GM19025 (cell line): ENCODE measurements around the gene VWA5B1.
"Not testable (repeated sequence)": the region's sequence is repeated elsewhere in the genome, so short reads cannot be mapped to it uniquely, and the experiment has no call there.

Source experiments
- ATAC-seq: cut with Tn5 transposase; IDR thresholded peaks from one replicate; pipeline ENCODE4 v1.9.1; 2021; ENCODE audit warnings: mild to moderate bottlenecking, low read depth, moderate library complexity; ENCODE audit not compliant: unreplicated experiment

Gene VWA5B1

GRCh38 chr1:20290624-20291597 is at the start of gene VWA5B1:
Gene VWA5B1 (plus strand): TSS chr1:20290875. CDS start chr1:20310602, 19,727 bp downstream.
- no peak for ATAC-seq

GRCh38 chr1:20242890-20243479 is 47.7 kb upstream of the VWA5B1 start:
- ATAC-seq, result no peak

DNA sequence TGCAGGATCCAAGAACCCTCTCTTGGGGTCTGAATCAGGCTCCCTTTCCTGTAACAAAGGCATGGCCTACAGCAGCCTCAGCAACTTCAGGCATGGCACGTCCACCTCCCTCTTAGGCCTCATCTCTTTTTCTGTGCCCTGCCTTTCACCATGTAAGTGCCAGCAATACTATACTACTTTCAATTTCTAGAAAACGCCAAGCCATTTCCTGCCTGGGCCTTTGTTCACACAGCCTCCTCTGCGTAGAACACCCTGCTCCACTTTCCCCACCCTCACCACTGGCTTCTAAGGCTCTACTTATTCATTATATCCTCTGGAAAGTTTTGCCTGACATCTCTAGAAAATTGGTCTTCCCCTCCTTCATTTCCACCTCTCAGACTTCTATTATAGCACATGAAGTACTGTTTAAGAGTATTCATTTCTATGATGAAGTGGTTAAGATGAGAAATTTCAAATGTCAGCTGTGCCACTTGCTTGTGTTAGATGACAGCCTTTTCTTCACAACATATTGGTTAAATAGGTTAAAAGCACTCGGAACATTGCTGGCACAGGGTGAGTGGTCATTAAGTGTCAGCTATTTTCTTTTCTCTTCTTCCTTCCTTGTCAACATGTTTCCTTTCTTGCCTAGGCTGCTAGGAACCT is 41.6 kb upstream of the VWA5B1 start:
- ATAC-seq, result no peak

GRCh38 chr1:20250340-20250989 is 40.2 kb upstream of the VWA5B1 start:
- no peak for ATAC-seq

GRCh38 chr1:20252587-20252986 is 38.1 kb upstream of the VWA5B1 start:
- ATAC-seq, result no peak

DNA sequence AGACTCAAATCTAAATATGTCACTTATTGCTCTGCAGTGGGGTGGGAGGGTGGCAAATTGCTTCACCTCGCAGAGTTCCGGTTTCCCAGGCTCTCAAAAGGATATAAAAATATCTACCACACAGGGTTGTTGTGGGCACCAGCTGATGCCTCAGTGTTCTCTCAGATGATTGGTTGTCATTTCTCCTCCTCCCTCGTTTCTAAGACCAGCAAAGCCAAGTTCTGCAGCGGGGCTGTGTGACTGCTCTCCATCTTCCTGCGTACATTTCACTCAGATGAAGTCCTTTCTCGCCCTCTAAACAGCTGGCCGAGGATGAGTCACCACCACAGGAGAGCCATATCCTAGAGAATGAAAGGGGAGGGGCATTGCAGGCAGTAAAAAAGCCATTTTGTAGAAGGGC is 35.0 kb upstream of the VWA5B1 start:
- no peak for ATAC-seq

- ATAC-seq, result no peak
These were observed 31.0 kb upstream of the VWA5B1 start for GRCh38 chr1:20259646-20260045.

GRCh38 chr1:20261095-20261494 is 29.6 kb upstream of the VWA5B1 start:
- ATAC-seq, result no peak

DNA sequence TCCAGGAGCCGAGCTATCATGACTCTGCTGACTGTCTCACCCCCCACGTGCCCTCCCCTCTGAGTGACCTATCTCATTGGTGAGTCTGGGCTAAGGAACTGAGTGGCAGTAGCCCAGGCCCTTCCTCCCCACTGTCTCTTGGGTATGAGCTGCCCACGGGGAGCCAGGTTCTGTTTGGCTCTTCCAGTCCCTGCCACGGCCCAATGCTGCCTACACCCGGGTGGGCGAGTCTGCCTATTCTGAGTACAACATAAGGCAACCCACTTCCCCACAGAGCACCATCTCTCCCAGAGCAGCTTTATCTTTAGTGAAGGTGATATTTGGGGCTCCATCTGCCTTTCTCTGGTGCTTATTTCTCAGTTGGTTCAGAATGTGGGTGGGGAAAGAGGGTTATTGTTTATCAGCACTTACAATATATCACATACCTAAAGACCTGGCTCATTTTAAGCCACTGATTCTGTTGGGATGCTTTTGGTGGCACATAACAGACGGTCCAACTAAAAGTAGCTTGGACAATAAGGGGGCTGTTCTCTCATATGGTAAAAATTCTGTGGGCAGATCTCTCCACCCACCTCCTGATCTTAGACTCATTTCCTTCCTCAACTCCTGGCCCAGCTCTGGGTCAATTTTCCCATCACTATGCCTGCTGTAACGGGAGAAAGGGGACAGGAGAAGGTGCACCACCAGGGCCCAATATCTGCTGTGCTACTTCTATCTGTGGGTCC is 27.7 kb upstream of the VWA5B1 start:
- ATAC-seq, result no peak

- no peak for ATAC-seq
These were observed 25.4 kb upstream of the VWA5B1 start for GRCh38 chr1:20265250-20265649.

DNA sequence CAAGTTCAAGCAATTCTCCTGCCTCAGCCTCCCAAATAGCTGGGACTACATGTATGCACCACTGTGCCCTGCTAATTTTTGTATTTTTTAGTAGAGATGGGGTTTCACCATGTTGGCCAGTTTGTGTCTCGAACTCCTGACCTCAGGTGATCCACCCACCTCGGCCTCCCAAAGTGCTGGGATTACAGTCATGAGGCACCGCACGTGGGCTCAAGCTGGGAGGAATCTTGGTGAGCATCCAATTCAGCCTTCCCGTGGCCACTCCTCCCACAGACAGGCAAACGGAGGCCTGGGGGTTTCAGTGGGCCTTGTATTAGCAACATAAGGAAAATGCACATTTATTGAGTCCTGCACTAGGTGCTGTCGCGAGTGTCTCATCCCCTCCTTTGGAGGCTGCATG is 24.5 kb upstream of the VWA5B1 start:
- ATAC-seq, result no peak

GRCh38 chr1:20266642-20267041 is 24.0 kb upstream of the VWA5B1 start:
- no peak for ATAC-seq

DNA sequence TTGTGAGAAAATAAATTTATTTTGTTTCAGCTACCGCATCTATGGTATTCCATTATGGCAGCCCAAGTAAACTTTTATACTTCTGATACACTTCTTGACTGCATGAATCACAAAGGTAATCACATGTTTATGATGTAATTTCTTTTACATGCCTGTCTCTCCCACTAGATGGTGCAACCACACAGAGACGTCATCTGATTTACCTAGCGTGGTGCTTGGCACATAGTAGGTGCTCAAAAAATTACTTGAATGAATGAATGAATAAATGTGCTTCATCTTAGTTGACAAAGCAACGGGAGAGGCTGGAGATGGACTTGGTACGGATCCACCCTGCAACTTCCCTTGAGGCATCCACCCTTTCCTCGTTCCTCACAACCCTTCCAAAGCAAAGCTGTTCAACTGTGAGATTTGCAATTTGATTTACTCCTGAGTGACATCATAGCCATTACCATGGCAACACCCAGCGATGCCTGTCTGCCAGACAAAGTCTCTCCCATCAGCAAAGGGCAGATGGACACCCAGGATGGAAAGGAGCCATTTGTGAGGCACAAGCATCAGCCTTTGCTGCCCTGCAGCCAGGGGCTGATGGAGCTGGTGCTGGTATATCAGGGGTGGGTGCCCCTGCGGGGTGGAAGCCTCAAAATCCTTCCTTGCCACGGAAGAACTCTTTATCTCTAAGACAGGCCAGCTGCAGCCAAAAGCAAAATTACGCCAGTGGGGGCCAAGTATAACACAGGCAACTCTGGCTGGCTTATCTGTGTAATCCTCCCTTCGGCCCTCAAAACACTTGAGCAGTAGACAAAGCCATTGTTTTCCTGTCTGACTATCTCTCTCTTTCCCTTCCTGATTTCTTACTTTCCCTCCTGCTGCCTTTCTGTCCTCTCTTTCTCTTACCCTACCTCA is 18.9 kb upstream of the VWA5B1 start:
- no peak for ATAC-seq

DNA sequence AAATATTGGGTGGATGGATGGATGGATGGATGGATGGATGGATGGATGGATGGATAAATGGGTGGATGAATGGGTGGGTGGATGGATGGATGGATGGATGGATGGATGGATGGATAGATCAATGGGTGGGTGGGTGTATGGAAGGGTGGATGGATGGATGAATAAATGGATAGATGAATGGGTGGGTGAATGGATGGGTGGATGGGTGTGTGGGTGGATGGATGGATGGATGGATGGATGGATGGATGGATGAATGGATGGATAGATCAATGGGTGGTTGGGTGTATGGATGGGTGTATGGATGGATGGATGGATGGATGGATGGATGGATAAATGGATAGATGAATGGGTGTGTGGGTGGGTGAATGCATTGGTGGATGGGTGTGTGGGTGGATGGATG is 17.0 kb upstream of the VWA5B1 start:
- ATAC-seq, result not testable (repeated sequence)

DNA sequence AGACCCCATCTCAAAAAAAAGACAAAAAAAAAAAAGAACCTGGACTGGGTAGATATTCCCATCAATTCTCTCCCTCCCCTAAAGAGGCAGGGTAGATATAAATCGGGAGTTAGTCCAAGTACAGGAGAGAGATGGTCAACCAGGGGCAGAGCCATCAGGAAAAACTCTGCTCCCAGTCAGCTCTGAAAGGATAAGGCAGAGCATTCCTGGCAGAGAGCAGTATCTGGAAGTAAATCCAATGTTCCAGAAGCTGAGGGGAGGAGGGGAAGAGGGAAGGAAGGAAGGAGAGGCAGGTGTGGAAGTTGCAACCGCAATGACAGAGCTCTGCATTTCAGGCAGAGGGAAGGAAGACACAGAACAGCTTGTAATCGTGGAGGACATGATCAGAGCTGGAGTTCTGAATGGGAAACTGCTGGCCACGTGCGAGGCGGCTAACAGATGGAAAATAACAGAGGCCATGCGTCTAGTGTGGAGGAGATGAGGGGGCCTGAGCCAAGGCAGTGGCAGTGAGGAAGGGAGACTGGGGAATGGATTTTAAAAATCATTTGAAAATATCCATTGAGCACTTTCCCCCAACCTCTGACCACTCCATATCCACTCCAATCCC is 15.3 kb upstream of the VWA5B1 start:
- no peak for ATAC-seq

DNA sequence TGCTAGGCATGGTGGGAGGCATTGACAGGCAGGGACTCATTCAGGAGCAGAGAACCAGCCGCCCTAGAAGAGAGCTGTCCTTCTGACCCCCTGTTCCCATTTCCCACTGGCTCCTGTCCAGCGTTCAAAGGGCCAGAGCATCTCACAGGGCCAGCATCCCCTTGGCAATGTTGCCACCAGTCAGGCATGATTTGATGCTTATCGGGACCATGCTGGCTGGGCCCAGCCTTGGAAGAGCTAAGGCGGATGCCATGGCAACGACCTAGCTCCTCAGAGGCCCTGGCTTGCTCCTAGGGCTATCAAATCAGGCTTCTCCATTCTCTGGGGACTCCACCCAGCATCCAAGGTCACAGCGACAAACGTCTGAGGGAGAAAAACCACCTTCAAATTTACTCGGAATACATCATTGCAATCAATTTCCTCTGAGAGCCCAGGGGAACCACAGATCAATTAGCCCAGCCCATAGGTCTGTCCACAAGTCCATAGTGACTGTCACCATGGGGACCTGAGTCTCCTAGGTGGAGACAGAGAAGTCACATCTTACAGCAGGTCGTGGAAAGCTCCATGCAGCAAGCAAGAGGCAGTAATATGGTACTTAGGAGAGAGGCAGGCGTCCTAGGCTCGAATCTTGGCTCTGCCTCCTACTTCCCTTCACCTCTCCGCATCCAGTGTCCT is 14.1 kb upstream of the VWA5B1 start:
- no peak for ATAC-seq

GRCh38 chr1:20278692-20279130 is 12.0 kb upstream of the VWA5B1 start:
- no peak for ATAC-seq

DNA sequence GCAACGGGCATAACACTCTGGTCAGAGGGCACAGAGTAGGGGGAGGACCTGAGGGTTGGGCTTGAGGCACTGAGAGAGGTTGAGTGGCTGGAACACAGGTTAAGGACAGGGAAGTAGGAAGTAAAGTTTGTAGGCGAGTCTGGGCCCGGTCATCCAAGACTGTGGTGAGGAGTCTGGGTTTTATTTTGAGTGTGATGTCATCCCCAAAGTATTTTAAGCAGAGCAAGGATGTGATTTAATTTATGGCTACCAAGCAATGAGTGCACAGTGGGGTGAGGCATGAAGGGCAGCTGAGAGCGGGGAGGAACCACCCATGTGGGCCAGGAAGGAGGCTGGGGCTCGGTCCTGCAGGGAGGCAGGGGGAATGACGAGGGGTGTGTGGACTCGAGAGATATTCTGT is 11.2 kb upstream of the VWA5B1 start:
- no peak for ATAC-seq
